GM23338 (cell line): Measurements from ENCODE around the gene PCSK5. TPM values are rescaled to one million over a fixed set of nuclear protein-coding genes. Genes with fewer than 3 reads are reported as not detected.

Experiments used
- ATAC-seq: fragments of 200-7000 bp; cut with Tn5 transposase; 3 replicates; pipeline ENCODE4 v1.9.1; 2020
- DNase-seq: peaks from one replicate; pipeline ENCODE4 v3.0.0-alpha.2; 2015; ENCODE audit warnings: low spot score
- H2AFZ ChIP-seq: fragments of 200-600 bp; sonication (generic); 2 replicates; pipeline ENCODE4 v1.8.0; 2016; ENCODE audit warnings: antibody characterized with exemption, mild to moderate bottlenecking, moderate library complexity
- H3F3A ChIP-seq: fragments of 200-600 bp; sonication (generic); replicated peaks from 2 replicates; pipeline ENCODE4 v1.8.0; 2017; ENCODE audit warnings: antibody characterized with exemption, mixed run types, low read depth
- H3K27ac ChIP-seq: fragments of 200-600 bp; sonication (generic); 2 replicates; pipeline ENCODE4 v1.6.1; 2016; ENCODE audit warnings: low read depth
- H3K27me3 ChIP-seq: fragments of 200-600 bp; sonication (generic); 2 replicates; pipeline ENCODE4 v1.8.0; 2016; ENCODE audit warnings: mild to moderate bottlenecking, mixed run types, moderate library complexity; ENCODE audit not compliant: insufficient read depth
- H3K36me3 ChIP-seq: fragments of 200-600 bp; sonication (generic); 2 replicates; pipeline ENCODE4 v1.8.0; 2016; ENCODE audit warnings: mild to moderate bottlenecking; ENCODE audit not compliant: insufficient read depth
- H3K4me1 ChIP-seq: fragments of 200-600 bp; sonication (generic); 2 replicates; pipeline ENCODE4 v1.8.0; 2016; ENCODE audit warnings: mild to moderate bottlenecking, moderate library complexity; ENCODE audit not compliant: insufficient read depth
- H3K4me2 ChIP-seq: fragments of 200-600 bp; sonication (generic); 2 replicates; pipeline ENCODE4 v1.7.1; 2017; ENCODE audit warnings: mixed run types
- H3K4me3 ChIP-seq: fragments of 200-600 bp; sonication (generic); 2 replicates; pipeline ENCODE4 v1.6.1; 2016; ENCODE audit warnings: mixed run types
- H3K79me2 ChIP-seq: fragments of 200-600 bp; sonication (generic); replicated peaks from 2 replicates; pipeline ENCODE4 v1.8.0; 2017; ENCODE audit warnings: mild to moderate bottlenecking; ENCODE audit not compliant: insufficient read depth
- H3K9me2 ChIP-seq: fragments of 200-600 bp; sonication (generic); 2 replicates; pipeline ENCODE4 v1.8.0; 2017; ENCODE audit not compliant: insufficient read depth
- H4K20me1 ChIP-seq: fragments of 200-600 bp; sonication (generic); replicated peaks from 2 replicates; pipeline ENCODE4 v1.8.0; 2017; ENCODE audit warnings: mild to moderate bottlenecking; ENCODE audit not compliant: insufficient read depth
- H3K27ac Mint-ChIP-seq: 2 replicates; pipeline ENCODE4 v1.8.0; 2020; ENCODE audit warnings: inconsistent platforms, mild to moderate bottlenecking, moderate library complexity, mixed read lengths
- H3K27me3 Mint-ChIP-seq: 3 replicates; pipeline ENCODE4 v1.8.0; 2022; ENCODE audit warnings: low read depth, mild to moderate bottlenecking, moderate library complexity, mixed read lengths, inconsistent platforms; ENCODE audit not compliant: insufficient read depth, poor library complexity
- H3K36me3 Mint-ChIP-seq: 3 replicates; pipeline ENCODE4 v1.8.0; 2021; ENCODE audit warnings: low read depth, mild to moderate bottlenecking, inconsistent platforms, moderate library complexity, mixed read lengths
- H3K4me1 Mint-ChIP-seq: 3 replicates; pipeline ENCODE4 v1.8.0; 2020; ENCODE audit warnings: mild to moderate bottlenecking, inconsistent platforms, mixed read lengths
- H3K4me3 Mint-ChIP-seq: 3 replicates; pipeline ENCODE4 v1.8.0; 2021; ENCODE audit warnings: moderate library complexity, mild to moderate bottlenecking, inconsistent platforms, mixed read lengths
- H3K9me3 Mint-ChIP-seq: 3 replicates; pipeline ENCODE4 v1.8.0; 2020; ENCODE audit warnings: moderate library complexity, mild to moderate bottlenecking, inconsistent platforms, mixed read lengths
- CREB1 ChIP-seq: fragments of 250-450 bp; sonication (Bioruptor Pico); IDR thresholded peaks from 2 replicates; pipeline ENCODE4 v1.5.0; 2020; ENCODE audit warnings: low read depth, mild to moderate bottlenecking, moderate library complexity
- CTCF ChIP-seq, 2 experiments: fragments of 200-600 bp in 1 of 2; sonication (generic) in 1 of 2; conservative IDR thresholded peaks; 2 replicates each; pipeline versions ENCODE4 v1.5.1 to v1.6.1; 2016 to 2017; ENCODE audit warnings: antibody characterized with exemption in 2 of 2, low read depth in 2 of 2, mild to moderate bottlenecking in 2 of 2, moderate library complexity in 1 of 2
- ETS1 ChIP-seq: IDR thresholded peaks from 2 replicates; pipeline ENCODE4 v1.6.1; 2016; ENCODE audit warnings: antibody characterized with exemption
- EZH2 ChIP-seq: fragments of 200-600 bp; sonication (generic); IDR thresholded peaks from one replicate; pipeline ENCODE4 v1.8.0; 2017; ENCODE audit warnings: antibody characterized with exemption, mild to moderate bottlenecking, low read depth; ENCODE audit not compliant: unreplicated experiment
- EZH2phosphoT487 ChIP-seq: fragments of 200-600 bp; sonication (generic); IDR thresholded peaks from one replicate; pipeline ENCODE4 v1.8.1; 2018; ENCODE audit warnings: antibody characterized with exemption; ENCODE audit not compliant: unreplicated experiment
- JUNB ChIP-seq: IDR thresholded peaks from one replicate; pipeline ENCODE4 v1.6.1; 2016; ENCODE audit warnings: antibody characterized with exemption; ENCODE audit not compliant: unreplicated experiment
- NANOG ChIP-seq: IDR thresholded peaks from 2 replicates; pipeline ENCODE4 v1.6.1; 2016; ENCODE audit warnings: antibody characterized with exemption, borderline replicate concordance
- POLR2AphosphoS5 ChIP-seq: IDR thresholded peaks from 2 replicates; pipeline ENCODE4 v1.6.1; 2016; ENCODE audit warnings: antibody characterized with exemption, low read depth
- REST ChIP-seq: IDR thresholded peaks from one replicate; pipeline ENCODE4 v1.6.1; 2018; ENCODE audit warnings: antibody characterized with exemption; ENCODE audit not compliant: unreplicated experiment
- STAT1 ChIP-seq: IDR thresholded peaks from one replicate; pipeline ENCODE4 v1.6.1; 2016; ENCODE audit warnings: antibody characterized with exemption; ENCODE audit not compliant: unreplicated experiment
- ZNF114 ChIP-seq: fragments of 250-450 bp; sonication (Bioruptor Pico); IDR thresholded peaks from 2 replicates; pipeline ENCODE4 v1.5.0; 2020; ENCODE audit warnings: mild to moderate bottlenecking, moderate library complexity
- ZNF331 ChIP-seq: fragments of 250-450 bp; sonication (Bioruptor Pico); IDR thresholded peaks from 2 replicates; pipeline ENCODE4 v1.5.0; 2020; ENCODE audit warnings: low read depth, mild to moderate bottlenecking, moderate library complexity
- polyA plus RNA-seq: library from polyadenylated mRNA; unstranded; fragments of >200 nt; fragmentation: Nextera tagmentation; extraction: Ambion mirVana; gene quantifications from 2 replicates; pipeline ENCODE4 v1.2.1, GENCODE V29; 2016
- total RNA-seq: library from RNA; depleted of rRNA; stranded (reverse); fragments of >200 nt; shearing (Covaris generic); gene quantifications from 2 replicates; pipeline ENCODE4 v1.2.3, GENCODE V29; 2014

The PCSK5 gene
- total and polyA plus RNA-seq, 2 experiments from 2014 or later: 12.3 to 34.8 TPM

GRCh38 chr9:76232861-76233489 is 342.5 kb downstream of the PCSK5 start (continued):
- no peak for TF ChIP-seq REST

- Histone ChIP-seq H3K4me3 (no peak overlapping the region), H3K4me2 (no peak overlapping the region), H4K20me1 (no peaks in the 10 kb centered on the region), H3F3A (no peaks in the 10 kb centered on the region), H3K27ac (no peak overlapping the region), H3K9me2 (peaks cover 4% of the 10 kb centered on the region; the same call in 1 of the 2 replicates), H3K27me3 (no peaks in the 10 kb centered on the region), H2AFZ (no peak overlapping the region), H3K4me1 (no peaks in the 10 kb centered on the region), H3K36me3 (no peaks in the 10 kb centered on the region), H3K79me2 (no peaks in the 10 kb centered on the region)
- H3K27ac Mint-ChIP-seq: no peak overlapping the region
- no peaks in the 10 kb centered on the region for H3K36me3 Mint-ChIP-seq
- H3K4me1 Mint-ChIP-seq: no peaks in the 10 kb centered on the region
- peaks cover 2% of the 10 kb centered on the region for H3K27me3 Mint-ChIP-seq
- no peak overlapping the region for H3K4me3 Mint-ChIP-seq
- H3K9me3 Mint-ChIP-seq: no peaks in the 10 kb centered on the region
- ATAC-seq (no peak), DNase-seq (no peak)
- TF ChIP-seq REST (no peak), ZNF331 (CRISPR knock-in tag) (no peak), EZH2 (no peak), POLR2AphosphoS5 (no peak), NANOG (no peak), ETS1 (no peak), CREB1 (CRISPR knock-in tag) (no peak), STAT1 (no peak), JUNB (no peak), ZNF114 (CRISPR knock-in tag) (no peak), EZH2phosphoT487 (no peak), CTCF (conservative IDR thresholded peaks at IDR 0.05; ENCODE audit: low read depth in 2 of 2) (no peak)
These were observed 350.1 kb downstream of the PCSK5 start for GRCh38 chr9:76240578-76240977.
